GM12878 (cell line): Measurements from ENCODE around the gene GDA. TPM values are rescaled to one million over a fixed set of nuclear protein-coding genes. Genes with fewer than 3 reads are reported as not detected.

Experiments used
- ATAC-seq: fragments of 200-7000 bp; cut with Tn5 transposase; 3 replicates; pipeline ENCODE4 v1.9.1; 2020; ENCODE audit warnings: mild to moderate bottlenecking, moderate library complexity
- BruUV-seq: library from RNA; stranded (reverse); fragments of 400-500 nt; replicated peaks from 2 replicates; lab custom pipeline; 2021; lab: Mats Ljungman, UMichigan
- CTCF ChIA-PET: fragments of 300-600 bp; sonication (Branson Sonifier 250); formaldehyde crosslinking; extraction: SDS; loops from one replicate; lab custom pipeline; 2021; ENCODE audit warnings: inconsistent platforms; lab: Yijun Ruan, JAX
- POLR2A ChIA-PET: fragments of 350-600 bp; formaldehyde crosslinking; extraction: SDS; loops from one replicate; lab custom pipeline; 2021; ENCODE audit warnings: inconsistent platforms; lab: Charles Lee
- RAD21 ChIA-PET: fragments of 300-600 bp; sonication (Branson Sonifier 250); formaldehyde crosslinking; loops from one replicate; lab custom pipeline; 2023; ENCODE audit warnings: antibody characterized with exemption; ENCODE audit not compliant: unreplicated experiment; lab: Charles Lee
- SMC1A ChIA-PET: fragments of 300-600 bp; sonication (Branson Sonifier 250); formaldehyde crosslinking; loops from one replicate; lab custom pipeline; 2023; ENCODE audit not compliant: unreplicated experiment, uncharacterized antibody; lab: Charles Lee
- DNase-seq: peaks from one replicate; pipeline ENCODE4 v3.0.0-alpha.2; 2011; ENCODE audit warnings: low read depth, low spot score
- FAIRE-seq: peaks from 3 replicates; lab custom pipeline; 2011; peaks lifted over from hg19 to GRCh38; lab: Jason Lieb, UNC
- H2AFZ ChIP-seq: 2 replicates; pipeline ENCODE4 v1.6.0; 2011; ENCODE audit warnings: low read depth, low read length, control low read depth; ENCODE audit not compliant: control insufficient read depth
- H3K27ac ChIP-seq: 2 replicates; pipeline ENCODE4 v1.5.1; 2011; ENCODE audit warnings: control low read depth; ENCODE audit not compliant: control insufficient read depth, insufficient read depth
- H3K27me3 ChIP-seq, 2 experiments: replicated peaks in 1 of 2; 2 replicates each; pipeline versions ENCODE4 v1.6.0 to v1.6.1; 2011; ENCODE audit warnings: low read length in 1 of 2; ENCODE audit not compliant: control insufficient read depth in 2 of 2, insufficient read depth in 2 of 2
- H3K36me3 ChIP-seq, 2 experiments: 2 replicates each; pipeline ENCODE4 v1.5.1; 2011; ENCODE audit warnings: low read length in 1 of 2; ENCODE audit not compliant: control insufficient read depth in 2 of 2, insufficient read depth in 2 of 2
- H3K4me1 ChIP-seq: 2 replicates; pipeline ENCODE4 v1.6.1; 2011; ENCODE audit warnings: mild to moderate bottlenecking, low read length, moderate library complexity, mixed read lengths; ENCODE audit not compliant: control insufficient read depth, insufficient read depth
- H3K4me2 ChIP-seq: 2 replicates; pipeline ENCODE4 v1.6.0; 2011; ENCODE audit warnings: control low read depth; ENCODE audit not compliant: control insufficient read depth, insufficient read depth
- H3K4me3 ChIP-seq: fragments of 200-600 bp; sonication (generic); 2 replicates; pipeline ENCODE4 v1.5.1; 2016
- H3K79me2 ChIP-seq: 2 replicates; pipeline ENCODE4 v1.6.0; 2011; ENCODE audit warnings: low read length; ENCODE audit not compliant: control insufficient read depth, insufficient read depth
- H3K9ac ChIP-seq: 2 replicates; pipeline ENCODE4 v1.8.0; 2011; ENCODE audit warnings: low read length, control low read depth, mixed read lengths; ENCODE audit not compliant: control insufficient read depth, insufficient read depth
- H3K9me3 ChIP-seq: replicated peaks from 3 replicates; pipeline ENCODE4 v1.5.1; 2011; ENCODE audit warnings: mild to moderate bottlenecking, low read length; ENCODE audit not compliant: control insufficient read depth, insufficient read depth
- H4K20me1 ChIP-seq: 2 replicates; pipeline ENCODE4 v1.6.0; 2011; ENCODE audit not compliant: control insufficient read depth, insufficient read depth
- CEBPB ChIP-seq, 2 experiments: fragments of 150-350 bp in 1 of 2; IDR thresholded peaks; 2 replicates each; pipeline ENCODE4 v1.6.1; 2012 to 2014; ENCODE audit warnings: low read depth in 2 of 2, low read length in 2 of 2, borderline replicate concordance in 1 of 2, inconsistent platforms in 1 of 2
- CUX1 ChIP-seq: IDR thresholded peaks from 2 replicates; pipeline ENCODE4 v1.6.1; 2012; ENCODE audit warnings: improper control_type of control experiment, low read depth, low read length; ENCODE audit not compliant: insufficient replicate concordance
- ETV6 ChIP-seq, 2 experiments: fragments of 450-650 bp in 1 of 2; IDR thresholded peaks in 1 of 2; conservative IDR thresholded peaks in 1 of 2; 2 replicates each; pipeline ENCODE4 v1.6.1; 2014; ENCODE audit warnings: antibody characterized with exemption in 1 of 2, borderline replicate concordance in 1 of 2, low read depth in 1 of 2, mild to moderate bottlenecking in 1 of 2, moderate library complexity in 1 of 2
- IKZF1 ChIP-seq: fragments of 450-650 bp; conservative IDR thresholded peaks from 2 replicates; pipeline ENCODE4 v1.6.1; 2017; ENCODE audit warnings: antibody characterized with exemption, mild to moderate bottlenecking
- JUND ChIP-seq: IDR thresholded peaks from 2 replicates; pipeline ENCODE4 v1.6.1; 2012; ENCODE audit warnings: low read depth, mild to moderate bottlenecking, low read length, improper control_type of control experiment, moderate library complexity
- KLF5 ChIP-seq: fragments of 450-650 bp; IDR thresholded peaks from 2 replicates; pipeline ENCODE4 v1.6.1; 2014; ENCODE audit warnings: mild to moderate bottlenecking; ENCODE audit not compliant: partially characterized antibody
- MYC ChIP-seq: IDR thresholded peaks from 2 replicates; pipeline ENCODE4 v1.6.1; 2011; ENCODE audit warnings: mild to moderate bottlenecking, low read length, moderate library complexity, inconsistent platforms; ENCODE audit not compliant: insufficient read depth, insufficient replicate concordance, insufficient read length, severe bottlenecking
- NKRF ChIP-seq: fragments of 450-650 bp; conservative IDR thresholded peaks from 2 replicates; pipeline ENCODE4 v1.6.1; 2017; ENCODE audit warnings: mild to moderate bottlenecking, moderate library complexity
- NR2C2 ChIP-seq: IDR thresholded peaks from 2 replicates; pipeline ENCODE4 v1.6.1; 2011; ENCODE audit warnings: borderline replicate concordance, low read depth; ENCODE audit not compliant: control insufficient read depth, insufficient read length
- RCOR1 ChIP-seq: conservative IDR thresholded peaks from 2 replicates; pipeline ENCODE4 v1.6.1; 2012; ENCODE audit warnings: low read depth, low read length, improper control_type of control experiment
- STAT3 ChIP-seq: IDR thresholded peaks from 2 replicates; pipeline ENCODE4 v1.6.1; 2011; ENCODE audit warnings: low read depth, low read length, improper control_type of control experiment
- TCF7 ChIP-seq: IDR thresholded peaks from 2 replicates; pipeline ENCODE4 v1.6.1; 2014; ENCODE audit warnings: antibody characterized with exemption, borderline replicate concordance
- YY1 ChIP-seq: IDR thresholded peaks from 2 replicates; pipeline ENCODE4 v1.6.1; 2011; ENCODE audit warnings: low read depth, mild to moderate bottlenecking, low read length
- ZZZ3 ChIP-seq: IDR thresholded peaks from 2 replicates; pipeline ENCODE4 v1.6.1; 2011; ENCODE audit warnings: low read depth; ENCODE audit not compliant: control insufficient read depth, insufficient read length
- WGBS: methylation state at CpG from one replicate; pipeline ENCODE4 v1.1.6; 2016; ENCODE audit warnings: low lambda C conversion rate; ENCODE audit not compliant: insufficient replicate concordance, insufficient coverage; ENCODE audit errors: missing lambda C conversion rate; 5-methylcytosine and 5-hydroxymethylcytosine counted together
- in situ Hi-C: fragments of 300-500 bp; cut with MboI; formaldehyde crosslinking; loops from 9 replicates; pipeline ENCODE4 v1.14.3; 2018; ENCODE audit warnings: mixed read lengths
- intact Hi-C: fragments of 100-400 bp; cut with micrococcal nuclease; formaldehyde crosslinking; loops from one replicate; pipeline ENCODE4 v1.14.2; 2022; ENCODE audit not compliant: unreplicated experiment
- polyA plus RNA-seq, 11 experiments: library from polyadenylated mRNA; depleted of rRNA in 4 of 11; unstranded in 6 of 11; stranded (reverse) in 5 of 11; fragments of >200 nt; fragmentation: Nextera tagmentation in 4 of 11; fragmentation: Illumina TruSeq in 1 of 11; extraction: Ambion mirVana in 4 of 11; extraction: Trizol in 1 of 11; gene quantifications; 1 replicate in 1 of 11; 2 replicates in 10 of 11; pipeline versions ENCODE4 v1.2.1 to v1.2.3, GENCODE V29; 2011 to 2016; ENCODE audit warnings: inconsistent platforms in 2 of 11, missing spikeins in 2 of 11, low read depth in 1 of 11
- total RNA-seq, 4 experiments: library from RNA; depleted of rRNA in 3 of 4; stranded (reverse); fragments of >200 nt in 3 of 4; fragmentation: Illumina TruSeq in 1 of 4; extraction: Trizol in 1 of 4; gene quantifications; 2 replicates each; pipeline versions ENCODE4 v1.2.1 to v1.2.3, GENCODE V29; 2013 to 2021

The GDA gene
- total and polyA plus RNA-seq, 10 of the 15 experiments (the other 5 are each of a cell fraction or from before 2014, with no cell fraction given): 0.19 to 17.9 (median 0.48) TPM; not detected in 2

- POLR2A ChIA-PET: no interaction called here
- SMC1A ChIA-PET: interaction anchor here (0.6 to 16.2 kb wide), 30 partner anchors 10 to 831 kb away, joined by 3 to 446 read pairs (median 4); no protein-coding TSS in a partner anchor
- intact Hi-C loops: loop anchor here (1.0 to 5.0 kb wide), 6 partner anchors 242 to 742 kb away; no protein-coding TSS in a partner anchor
- TF ChIP-seq NKRF (no peak), JUND (no peak), STAT3 (no peak), YY1 (peak; percentile 58; the same call in 1 of the 2 replicates), ETV6 (conservative IDR thresholded peaks at IDR 0.05 in 1 of 2, IDR thresholded peaks at IDR 0.05 in 1 of 2; ENCODE audit: borderline replicate concordance in 1 of 2, low read depth in 1 of 2) (no peak), MYC (no peak), IKZF1 (no peak), NR2C2 (no peak), TCF7 (no peak), KLF5 (no peak), CUX1 (no peak), RCOR1 (no peak), CEBPB (IDR thresholded peaks at IDR 0.05; ENCODE audit: borderline replicate concordance in 1 of 2, low read depth in 2 of 2, low read length in 2 of 2) (no peak), ZZZ3 (no peak)
Observed at GRCh38 chr9:72280913-72281500, 131.8 kb downstream of the GDA start.

More at GRCh38 chr9:72280913-72281500, 131.8 kb downstream of the GDA start:
- H4K20me1 ChIP-seq: no peaks in the 10 kb centered on the region
- H3K9ac ChIP-seq: no peak overlapping the region
- H3K9me3 ChIP-seq: no peaks in the 10 kb centered on the region
- H3K79me2 ChIP-seq: no peaks in the 10 kb centered on the region
- no peaks in the 10 kb centered on the region for H3K36me3 ChIP-seq
- no peak overlapping the region for H3K27ac ChIP-seq
- DNase-seq (no peak), ATAC-seq (peak; percentile 92), FAIRE-seq (peak; percentile 89)
- H3K27me3 ChIP-seq: no peaks in the 10 kb centered on the region
- CTCF ChIA-PET: interaction anchor here (0.6 to 15.6 kb wide), 68 partner anchors 10 to 920 kb away, joined by 3 to 470 read pairs (median 4); no protein-coding TSS in a partner anchor
- in situ Hi-C loops: loop anchor here (5.0 to 25.0 kb wide), 3 partner anchors 311 to 731 kb away; no protein-coding TSS in a partner anchor
- H2AFZ ChIP-seq: no peak overlapping the region
- H3K4me1 ChIP-seq: no peaks in the 10 kb centered on the region
- no peak overlapping the region for H3K4me3 ChIP-seq
- H3K4me2 ChIP-seq: no peak overlapping the region
- 21% methylated on average over 11 of the region's 11 CpGs for WGBS
- no TSS peak for BruUV-seq
- RAD21 ChIA-PET: interaction anchor here (0.6 to 16.7 kb wide), 30 partner anchors 9 to 742 kb away, joined by 3 to 365 read pairs (median 4); no protein-coding TSS in a partner anchor
